Stimulated activated CD4-positive, alpha-beta T cell treated with anti-CD3 and anti-CD28 coated beads, Interleukin-1b, Interleukin-23, amount 100 ng/mL, for 1 hour (primary cell): ENCODE data around the gene RERE.

Source experiments
- DNase-seq, 2 donors: peaks; one replicate each; pipeline ENCODE4 v3.0.0-alpha.2; 2020; ENCODE audit warnings: low read depth in 2 of 2

The RERE gene

GRCh38 chr1:8547791-8548190 lies 269.6 kb downstream of the RERE start:
- DNase-seq: no peak

- DNase-seq: no peak
Measured at GRCh38 chr1:8545078-8545477, 272.4 kb downstream of the RERE start.

- DNase-seq: no peak
Measured at GRCh38 chr1:8544644-8545043, 272.8 kb downstream of the RERE start.

- no peak for DNase-seq
Measured at GRCh38 chr1:8543965-8544364, 273.5 kb downstream of the RERE start.

GRCh38 chr1:8541961-8542521 lies 275.4 kb downstream of the RERE start:
- DNase-seq: no peak

- DNase-seq: no peak
Measured at GRCh38 chr1:8540971-8541370, 276.5 kb downstream of the RERE start.

- DNase-seq: no peak
Measured at GRCh38 chr1:8540261-8540941, 277.0 kb downstream of the RERE start.

- DNase-seq: no peak
Measured at GRCh38 chr1:8539683-8540082, 277.8 kb downstream of the RERE start.

- no peak for DNase-seq
Measured at GRCh38 chr1:8538502-8538901, 278.9 kb downstream of the RERE start.

- no peak for DNase-seq
Measured at GRCh38 chr1:8537991-8538390, 279.4 kb downstream of the RERE start.

- DNase-seq: no peak
Measured at GRCh38 chr1:8536515-8536914, 280.9 kb downstream of the RERE start.

GRCh38 chr1:8533907-8534306 lies 283.5 kb downstream of the RERE start:
- no peak for DNase-seq

- DNase-seq: no peak
Measured at GRCh38 chr1:8533124-8533523, 284.3 kb downstream of the RERE start.

- DNase-seq: no peak
Measured at GRCh38 chr1:8529901-8530300, 287.5 kb downstream of the RERE start.

GRCh38 chr1:8527941-8528340 lies 289.5 kb downstream of the RERE start:
- DNase-seq: no peak

- peak; percentile 25 to 39 for DNase-seq
Measured at GRCh38 chr1:8525558-8526275, 291.7 kb downstream of the RERE start.

GRCh38 chr1:8525216-8525557 lies 292.3 kb downstream of the RERE start:
- no peak for DNase-seq

GRCh38 chr1:8524627-8525157 lies 292.7 kb downstream of the RERE start:
- no peak for DNase-seq

GRCh38 chr1:8523666-8524206 lies 293.7 kb downstream of the RERE start:
- no peak for DNase-seq

GRCh38 chr1:8520483-8520966 lies 296.9 kb downstream of the RERE start:
- DNase-seq: no peak

GRCh38 chr1:8519167-8519566 lies 298.3 kb downstream of the RERE start:
- no peak for DNase-seq

GRCh38 chr1:8518490-8518801 lies 299.0 kb downstream of the RERE start:
- DNase-seq: no peak
